Measurements from ENCODE around the gene PSMB9. TPM values are rescaled to one million over a fixed set of nuclear protein-coding genes. Genes with fewer than 3 reads are reported as not detected.
A peak's percentile ranks its signal among the peaks of the same experiment; 100 is the strongest.

Gene PSMB9
- total and polyA plus RNA-seq, 2 donors (not counting 1 experiment from before 2014, with no cell fraction given), result 181 to 242 TPM

DNA sequence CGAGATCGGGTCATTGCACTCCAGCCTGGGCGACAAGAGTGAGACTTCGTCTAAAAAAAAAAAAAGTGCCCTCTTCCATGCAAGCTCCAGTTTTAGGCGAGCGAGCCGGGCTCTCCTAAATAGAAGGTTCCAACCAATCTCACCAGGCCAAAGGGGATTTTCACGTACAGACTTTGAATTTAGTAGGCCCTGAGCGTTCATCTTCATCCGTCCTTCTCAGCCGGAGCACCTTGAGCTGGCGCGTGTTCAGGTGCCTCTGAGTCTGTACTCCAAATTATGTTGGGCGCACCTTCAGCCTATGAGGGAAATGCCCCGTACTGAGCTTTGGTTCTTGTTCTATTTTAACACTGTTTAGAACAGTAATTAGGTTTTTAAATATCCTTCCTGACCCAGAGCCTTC lies 14.6 kb upstream of the PSMB9 start:
- intact Hi-C loops (cut with micrococcal nuclease), result loop anchor here (2.0 to 5.0 kb wide), 2 partner anchors 42 to 55 kb away; no protein-coding TSS in a partner anchor
- Histone ChIP-seq H3K27ac (ENCODE audit: low read length in 2 of 2) (peak overlapping the region; percentile 1 to 97), H3K4me2 (replicated peaks; ENCODE audit: low read depth, low read length, poor library complexity, severe bottlenecking) (peak overlapping the region; percentile 73), H3K27me3 (replicated peaks in 1 of 4; ENCODE audit: control extremely low read depth in 1 of 4, control insufficient read depth in 3 of 4, insufficient read depth in 4 of 4, low read length in 3 of 4) (no peaks in the 10 kb centered on the region), H3K4me1 (ENCODE audit: control insufficient read depth in 2 of 2, insufficient read depth in 2 of 2, low read length in 2 of 2) (peaks cover 59 to 69% of the 10 kb centered on the region in 2 donors), H3K9me3 (ENCODE audit: control extremely low read depth in 1 of 3, control insufficient read depth in 2 of 3, insufficient read depth in 1 of 3, low read length in 2 of 3) (no peaks in the 10 kb centered on the region), H3K36me3 (replicated peaks in 1 of 2; ENCODE audit: control extremely low read depth in 1 of 2, control insufficient read depth in 1 of 2, extremely low read depth in 1 of 2, insufficient read depth in 2 of 2, low read length in 1 of 2) (peaks cover 19 to 51% of the 10 kb centered on the region in 2 experiments), H3K9ac (ENCODE audit: low read length) (no peak overlapping the region), H2AFZ (ENCODE audit: insufficient read depth, low read depth, low read length, poor library complexity, severe bottlenecking) (no peak overlapping the region), H4K20me1 (ENCODE audit: control insufficient read depth, insufficient read depth, low read length, poor library complexity, severe bottlenecking) (no peaks in the 10 kb centered on the region), H3K4me3 (ENCODE audit: control extremely low read depth in 1 of 5, extremely low read depth in 1 of 5, insufficient read depth in 1 of 5, low read depth in 2 of 5, low read length in 4 of 5) (no peak overlapping the region), H3K79me2 (ENCODE audit: control insufficient read depth, insufficient read depth, low read length) (peaks cover 82% of the 10 kb centered on the region)
- Mint-ChIP-seq H3K4me1 (peaks cover 84% of the 10 kb centered on the region), H3K9me3 (ENCODE audit: insufficient read depth) (no peaks in the 10 kb centered on the region), H3K27me3 (no peaks in the 10 kb centered on the region), H3K4me3 (peak overlapping the region; percentile 38), H3K27ac (peak overlapping the region; percentile 99)
- WGBS (ENCODE audit: insufficient coverage), result 94% methylated on average over 13 of the region's 15 CpGs
- POLR2A ChIA-PET, result interaction anchor here (1.4 to 9.7 kb wide), 8 partner anchors 16 to 145 kb away, joined by 4 to 282 read pairs (median 8); partner anchors contain the start of genes BRD2, HLA-DMA, PSMB9 and TAP1
- CTCF ChIA-PET, result interaction anchor here (1.1 to 11.0 kb wide), 29 partner anchors 11 to 425 kb away, joined by 3 to 359 read pairs (median 11); partner anchors contain the start of genes HLA-DMA, PSMB9 and TAP1
- no peak for ATAC-seq (ENCODE audit: low read depth)
- TF ChIP-seq EZH2 (IDR thresholded peaks at IDR 0.05; ENCODE audit: borderline replicate concordance, insufficient read depth, low read depth, low read length, poor library complexity, severe bottlenecking) (no peak), CTCF (IDR thresholded peaks at IDR 0.05) (no peak)
- DNase-seq, result no peak

- DNase-seq (peak; percentile 60), ATAC-seq (ENCODE audit: low read depth) (no peak)
- TF ChIP-seq CTCF (IDR thresholded peaks at IDR 0.05) (no peak), EZH2 (IDR thresholded peaks at IDR 0.05; ENCODE audit: borderline replicate concordance, insufficient read depth, low read depth, low read length, poor library complexity, severe bottlenecking) (no peak)
- Histone ChIP-seq H3K27me3 (replicated peaks in 1 of 4; ENCODE audit: control extremely low read depth in 1 of 4, control insufficient read depth in 3 of 4, insufficient read depth in 4 of 4, low read length in 3 of 4) (no peaks in the 10 kb centered on the region), H3K9me3 (ENCODE audit: control extremely low read depth in 1 of 3, control insufficient read depth in 2 of 3, insufficient read depth in 1 of 3, low read length in 2 of 3) (no peaks in the 10 kb centered on the region), H4K20me1 (ENCODE audit: control insufficient read depth, insufficient read depth, low read length, poor library complexity, severe bottlenecking) (peaks cover 6% of the 10 kb centered on the region), H3K9ac (ENCODE audit: low read length) (peak overlapping the region; percentile 96), H3K4me2 (replicated peaks; ENCODE audit: low read depth, low read length, poor library complexity, severe bottlenecking) (peak overlapping the region; percentile 73), H3K36me3 (replicated peaks in 1 of 2; ENCODE audit: control extremely low read depth in 1 of 2, control insufficient read depth in 1 of 2, extremely low read depth in 1 of 2, insufficient read depth in 2 of 2, low read length in 1 of 2) (peaks cover 10 to 47% of the 10 kb centered on the region in 2 experiments), H3K79me2 (ENCODE audit: control insufficient read depth, insufficient read depth, low read length) (peaks cover 83% of the 10 kb centered on the region), H3K27ac (ENCODE audit: low read length in 2 of 2) (peak overlapping the region; percentile 60 to 97), H2AFZ (ENCODE audit: insufficient read depth, low read depth, low read length, poor library complexity, severe bottlenecking) (no peak overlapping the region), H3K4me3 (ENCODE audit: control extremely low read depth in 1 of 5, extremely low read depth in 1 of 5, insufficient read depth in 1 of 5, low read depth in 2 of 5, low read length in 4 of 5) (peak overlapping the region in 3 of 5 experiments; percentile 7 to 19 (median 8)), H3K4me1 (ENCODE audit: control insufficient read depth in 2 of 2, insufficient read depth in 2 of 2, low read length in 2 of 2) (peaks cover 61 to 76% of the 10 kb centered on the region in 2 donors)
- ChIA-PET POLR2A (interaction anchor here (3.4 to 9.7 kb wide), 3 partner anchors 15 to 131 kb away, joined by 36 to 282 read pairs (median 37); partner anchors contain the start of genes PSMB9 and TAP1), CTCF (interaction anchor here (1.1 to 11.0 kb wide), 7 partner anchors 16 to 158 kb away, joined by 3 to 359 read pairs (median 4); partner anchors contain the start of genes PSMB9 and TAP1)
- peak overlapping the region; percentile 95 for H3K4me3 Mint-ChIP-seq
- no peaks in the 10 kb centered on the region for H3K9me3 Mint-ChIP-seq (ENCODE audit: insufficient read depth)
- peaks cover 81% of the 10 kb centered on the region for H3K4me1 Mint-ChIP-seq
- H3K27ac Mint-ChIP-seq, result peak overlapping the region; percentile 99
- no peaks in the 10 kb centered on the region for H3K27me3 Mint-ChIP-seq
- 17% methylated on average over 7 of the region's 9 CpGs for WGBS (ENCODE audit: insufficient coverage)
- intact Hi-C loops (cut with micrococcal nuclease), result loop anchor here (5.0 kb wide), 1 partner anchor 173 kb away; the partner anchor contains the start of gene HLA-DQB1
Measured at GRCh38 chr6:32840604-32841246, 13.3 kb upstream of the PSMB9 start.
